ENCODE measurements around the gene ARHGEF4.
"Not testable (repeated sequence)": the region's sequence is repeated elsewhere in the genome, so short reads cannot be mapped to it uniquely, and the experiment has no call there.

ARHGEF4 gene

GRCh38 chr2:131052741-131053263 lies 216.1 kb downstream of the ARHGEF4 start:
- DNase-seq (ENCODE audit: low read depth in 2 of 2) = no peak

- DNase-seq (ENCODE audit: low read depth in 2 of 2) = no peak
Observed at GRCh38 chr2:131054488-131054887, 217.8 kb downstream of the ARHGEF4 start.

GRCh38 chr2:131055169-131056065 lies 218.7 kb downstream of the ARHGEF4 start:
- DNase-seq (ENCODE audit: low read depth in 2 of 2) = no peak

- DNase-seq (ENCODE audit: low read depth in 2 of 2) = no peak
Observed at GRCh38 chr2:131056204-131056931, 219.7 kb downstream of the ARHGEF4 start.

- DNase-seq (ENCODE audit: low read depth in 2 of 2) = no peak
Observed at GRCh38 chr2:131056932-131057287, 220.2 kb downstream of the ARHGEF4 start.

GRCh38 chr2:131058214-131058843 lies 221.6 kb downstream of the ARHGEF4 start:
- no peak for DNase-seq (ENCODE audit: low read depth in 2 of 2)

- DNase-seq (ENCODE audit: low read depth in 2 of 2) = no peak
Observed at GRCh38 chr2:131058920-131059319, 222.2 kb downstream of the ARHGEF4 start.

GRCh38 chr2:131063501-131064283 lies 227.0 kb downstream of the ARHGEF4 start:
- no peak for DNase-seq (ENCODE audit: low read depth in 2 of 2)

GRCh38 chr2:131064589-131065512 lies 228.1 kb downstream of the ARHGEF4 start:
- DNase-seq (ENCODE audit: low read depth in 2 of 2) = no peak

- DNase-seq (ENCODE audit: low read depth in 2 of 2) = no peak
Observed at GRCh38 chr2:131067465-131068125, 230.9 kb downstream of the ARHGEF4 start.

- not testable (repeated sequence) for DNase-seq (ENCODE audit: low read depth in 2 of 2)
Observed at GRCh38 chr2:131068172-131068571, 231.5 kb downstream of the ARHGEF4 start.

GRCh38 chr2:131075578-131075977 lies 238.9 kb downstream of the ARHGEF4 start:
- DNase-seq (ENCODE audit: low read depth in 2 of 2) = not testable (repeated sequence)

GRCh38 chr2:131076707-131077106 lies 240.0 kb downstream of the ARHGEF4 start:
- DNase-seq (ENCODE audit: low read depth in 2 of 2) = no peak

GRCh38 chr2:131077182-131077846 lies 240.6 kb downstream of the ARHGEF4 start:
- DNase-seq (ENCODE audit: low read depth in 2 of 2) = no peak

GRCh38 chr2:131077966-131078365 lies 241.3 kb downstream of the ARHGEF4 start:
- no peak for DNase-seq (ENCODE audit: low read depth in 2 of 2)

- DNase-seq (ENCODE audit: low read depth in 2 of 2) = not testable (repeated sequence)
Observed at GRCh38 chr2:131079931-131080330, 243.2 kb downstream of the ARHGEF4 start.

- DNase-seq (ENCODE audit: low read depth in 2 of 2) = no peak
Observed at GRCh38 chr2:131081190-131081589, 244.5 kb downstream of the ARHGEF4 start.

GRCh38 chr2:131085646-131086045 lies 248.9 kb downstream of the ARHGEF4 start:
- DNase-seq (ENCODE audit: low read depth in 2 of 2) = no peak

GRCh38 chr2:131092458-131093005 lies 255.8 kb downstream of the ARHGEF4 start:
- DNase-seq (ENCODE audit: low read depth in 2 of 2) = no peak
